ENCODE measurements around the gene KCTD10. TPM values are rescaled to one million over a fixed set of nuclear protein-coding genes. Genes with fewer than 3 reads are reported as not detected.

Gene KCTD10
- total RNA-seq, 1 donor from 2014 or later: 74.5 TPM

DNA sequence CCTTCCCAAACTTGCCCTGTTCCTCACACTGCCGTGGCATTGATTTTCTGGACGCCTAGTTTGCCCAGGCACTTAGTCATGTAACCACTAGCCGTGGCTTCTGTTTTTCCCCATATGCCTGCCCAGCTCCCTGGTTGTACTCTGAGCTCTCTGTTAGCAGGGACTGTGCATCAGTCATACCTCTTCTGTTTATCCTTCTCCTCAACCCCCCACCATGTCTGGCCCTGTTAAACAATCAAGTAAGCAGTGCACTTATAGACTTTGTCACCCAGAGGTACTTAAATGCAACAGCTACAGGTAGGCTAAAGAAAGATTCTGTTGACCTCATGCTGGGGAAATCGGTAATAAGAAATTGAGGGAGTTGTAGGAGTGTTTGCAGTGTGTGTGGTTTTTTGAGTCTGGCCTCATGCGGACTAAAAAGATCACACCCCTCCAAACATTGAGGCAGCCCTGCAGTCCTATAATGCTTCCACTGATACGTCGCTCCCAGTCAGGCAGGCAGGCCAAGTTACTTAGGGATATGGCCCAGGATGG, 17.3 kb upstream of the KCTD10 start:
- DNase-seq (ENCODE audit: low read depth in 2 of 2): no peak

DNA sequence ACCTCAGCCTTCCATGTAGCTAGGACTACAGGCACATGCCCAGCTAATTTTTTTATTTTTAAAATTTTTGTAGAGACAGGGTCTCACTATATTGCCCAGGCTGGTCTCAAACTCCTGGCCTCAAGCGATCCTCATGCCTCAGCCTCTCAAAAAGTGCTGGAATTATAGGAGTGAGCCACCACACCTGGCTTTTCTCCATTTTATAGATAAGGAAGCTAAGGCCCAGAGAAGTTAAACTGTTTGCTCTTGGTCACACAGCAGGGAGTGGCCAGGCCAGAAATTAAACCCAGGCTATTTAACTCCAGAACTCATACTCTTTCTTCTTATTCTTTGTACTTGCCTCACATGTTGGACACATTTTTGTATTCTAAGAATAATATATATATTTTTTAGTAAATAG, 16.8 kb upstream of the KCTD10 start:
- DNase-seq (ENCODE audit: low read depth in 2 of 2): no peak

DNA sequence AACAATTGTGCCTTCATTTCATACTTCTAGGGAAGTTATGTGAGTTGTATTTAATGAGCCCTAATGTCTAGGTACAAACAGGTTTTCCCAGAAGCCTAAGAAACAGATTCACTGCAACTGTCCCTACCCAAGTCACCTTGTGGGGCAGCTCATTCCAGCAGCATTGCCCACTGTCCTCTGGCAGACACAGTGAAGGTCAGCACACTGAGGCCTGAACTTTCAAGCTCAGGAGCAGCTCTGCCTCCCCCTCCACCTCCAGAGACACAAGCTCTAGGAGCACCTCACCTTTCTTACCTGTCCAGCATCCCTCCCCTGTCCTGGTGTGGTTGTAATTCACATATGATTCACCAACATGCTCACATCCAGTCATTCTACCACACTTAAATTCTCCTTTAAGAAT, 16.0 kb upstream of the KCTD10 start:
- no peak for DNase-seq (ENCODE audit: low read depth in 2 of 2)

DNA sequence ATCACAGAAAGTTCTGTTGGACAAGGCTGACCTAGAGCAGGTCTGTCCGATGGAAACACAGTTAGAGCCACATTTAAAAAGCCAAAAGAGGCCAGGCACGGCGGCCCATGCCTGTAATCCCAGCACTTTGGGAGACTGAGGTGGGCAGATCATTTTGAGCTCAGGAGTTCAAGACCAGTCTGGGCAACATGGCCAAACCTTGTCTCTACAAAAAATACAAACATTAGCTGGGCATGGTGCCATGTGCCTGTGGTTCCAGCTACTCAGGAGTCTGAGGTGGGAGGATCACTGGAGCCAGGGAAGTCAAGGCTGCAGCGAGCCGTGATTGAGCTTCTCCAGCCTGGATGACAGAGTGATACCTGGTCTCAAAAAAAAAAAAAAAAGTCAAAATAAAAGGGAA, 15.3 kb upstream of the KCTD10 start:
- no peak for DNase-seq (ENCODE audit: low read depth in 2 of 2)

DNA sequence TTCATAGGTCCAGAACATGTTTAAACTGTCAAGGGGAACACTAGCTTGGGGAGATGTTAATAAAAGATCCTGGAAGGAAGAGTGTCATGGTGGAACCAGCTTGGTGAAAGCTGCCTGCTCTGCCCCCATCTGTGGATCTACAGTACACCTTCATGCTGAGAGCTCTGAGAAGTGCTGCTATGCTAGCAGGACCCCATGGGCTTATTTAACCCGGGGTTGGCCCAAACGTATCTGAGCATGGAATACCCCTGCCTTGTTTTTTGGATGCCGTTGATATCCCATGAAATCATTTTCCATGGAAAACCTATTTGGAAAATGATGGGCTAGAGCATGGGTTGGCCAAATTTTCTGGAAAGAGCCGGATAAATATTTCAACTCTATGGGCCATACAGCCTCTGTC, 14.6 kb upstream of the KCTD10 start:
- no peak for DNase-seq (ENCODE audit: low read depth in 2 of 2)

DNA sequence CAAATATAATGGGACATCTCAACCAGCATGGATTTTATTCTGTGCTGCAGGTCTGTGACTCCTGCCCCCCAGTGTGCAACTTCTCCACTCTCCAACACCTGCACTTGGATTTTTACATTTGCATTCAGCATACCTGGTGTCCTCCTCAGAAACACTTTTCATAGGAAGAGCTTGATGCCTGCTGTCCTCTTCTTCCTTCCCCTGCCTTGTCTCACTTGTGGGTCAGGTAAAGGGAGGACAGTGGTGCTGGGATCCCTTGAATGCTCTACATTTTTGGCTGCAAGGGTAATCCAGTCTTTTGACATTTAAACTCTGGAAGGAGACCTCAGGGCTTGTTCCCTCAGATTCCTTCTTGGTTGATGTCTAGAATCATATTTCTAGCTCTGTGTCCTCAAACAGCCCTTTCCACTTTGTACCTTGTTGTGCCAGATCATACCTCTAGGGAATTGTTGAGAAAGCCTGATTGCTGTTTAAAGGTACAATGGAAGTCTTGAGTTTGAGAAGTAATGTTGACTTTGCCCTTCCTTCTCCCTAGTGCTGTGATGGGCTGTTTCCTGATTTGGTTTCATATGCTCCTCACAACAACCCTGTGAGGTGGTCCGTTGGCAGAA, 13.0 kb upstream of the KCTD10 start:
- DNase-seq (ENCODE audit: low read depth in 2 of 2): no peak

DNA sequence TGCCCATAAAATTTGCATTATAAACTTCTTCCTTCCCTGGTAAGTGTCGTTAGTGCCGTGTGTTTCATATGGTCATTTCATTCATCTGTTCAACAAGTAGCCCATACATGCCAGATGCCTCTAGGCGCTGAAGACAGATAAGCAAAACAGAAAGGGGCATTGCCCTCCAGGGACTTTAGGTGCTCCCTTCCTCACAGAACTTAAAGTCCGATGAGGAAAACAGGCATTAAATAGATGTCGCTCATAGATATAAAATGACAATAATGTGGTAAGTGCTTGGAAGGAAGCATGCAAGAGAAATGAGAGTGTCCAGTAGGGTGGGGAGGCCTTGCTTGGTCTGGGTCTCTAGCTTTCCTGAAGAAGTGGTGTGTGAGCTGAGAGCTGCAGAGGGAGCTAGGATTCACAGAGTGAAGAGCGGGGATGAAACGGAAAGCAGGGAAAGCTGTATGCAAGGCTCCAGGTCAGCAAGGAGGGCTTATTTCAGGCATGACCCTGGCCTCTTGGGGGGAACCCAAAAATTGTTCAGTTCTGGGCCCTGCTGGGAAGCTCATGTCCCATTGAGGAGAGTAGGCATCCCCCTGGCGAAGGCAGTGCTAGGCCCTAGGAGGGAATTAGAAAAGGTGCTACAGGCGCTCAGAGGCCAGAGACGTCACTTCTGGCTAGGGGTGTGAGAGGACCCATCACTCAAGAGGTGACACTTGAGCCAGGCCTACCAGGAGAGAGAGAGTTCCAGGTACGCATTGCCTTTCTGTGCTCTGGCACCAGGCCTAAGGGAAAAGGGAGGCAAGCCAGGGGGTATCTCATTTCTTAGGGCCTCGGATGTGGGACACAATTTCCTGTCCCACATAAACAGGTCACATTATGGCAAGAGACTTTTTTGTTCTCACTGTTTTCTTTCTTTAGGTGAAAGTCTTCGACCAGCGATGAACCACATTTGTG, 12.2 kb upstream of the KCTD10 start:
- no peak for DNase-seq (ENCODE audit: low read depth in 2 of 2)

DNA sequence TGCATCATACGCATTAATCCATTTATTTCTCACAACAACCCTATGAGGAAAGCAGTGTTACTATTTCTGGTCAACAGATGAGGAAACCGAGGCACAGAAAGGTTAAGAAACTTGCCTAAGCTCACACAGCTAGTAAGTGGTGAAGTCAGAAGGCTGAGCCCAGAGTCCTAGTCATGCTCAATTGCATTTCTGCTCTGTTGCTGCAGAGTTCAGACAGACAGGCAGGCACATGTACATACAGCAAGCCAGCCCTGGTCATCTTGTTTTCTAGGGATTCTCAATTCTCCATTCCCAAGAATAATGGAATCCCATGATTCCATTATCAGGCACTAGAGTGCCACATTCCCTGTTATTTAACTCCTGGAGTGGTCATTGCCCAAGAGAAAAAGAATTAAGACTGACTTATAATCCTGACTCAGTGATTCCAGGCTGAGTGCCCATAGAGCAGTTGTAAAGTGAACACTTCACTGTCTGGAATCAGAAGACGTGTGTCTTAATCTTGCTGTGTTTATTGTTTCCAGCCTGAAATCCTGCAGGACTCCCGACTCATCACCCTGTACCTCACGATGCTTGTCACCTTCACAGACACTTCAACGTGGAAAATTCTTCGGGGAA, 11.1 kb upstream of the KCTD10 start:
- no peak for DNase-seq (ENCODE audit: low read depth in 2 of 2)

DNA sequence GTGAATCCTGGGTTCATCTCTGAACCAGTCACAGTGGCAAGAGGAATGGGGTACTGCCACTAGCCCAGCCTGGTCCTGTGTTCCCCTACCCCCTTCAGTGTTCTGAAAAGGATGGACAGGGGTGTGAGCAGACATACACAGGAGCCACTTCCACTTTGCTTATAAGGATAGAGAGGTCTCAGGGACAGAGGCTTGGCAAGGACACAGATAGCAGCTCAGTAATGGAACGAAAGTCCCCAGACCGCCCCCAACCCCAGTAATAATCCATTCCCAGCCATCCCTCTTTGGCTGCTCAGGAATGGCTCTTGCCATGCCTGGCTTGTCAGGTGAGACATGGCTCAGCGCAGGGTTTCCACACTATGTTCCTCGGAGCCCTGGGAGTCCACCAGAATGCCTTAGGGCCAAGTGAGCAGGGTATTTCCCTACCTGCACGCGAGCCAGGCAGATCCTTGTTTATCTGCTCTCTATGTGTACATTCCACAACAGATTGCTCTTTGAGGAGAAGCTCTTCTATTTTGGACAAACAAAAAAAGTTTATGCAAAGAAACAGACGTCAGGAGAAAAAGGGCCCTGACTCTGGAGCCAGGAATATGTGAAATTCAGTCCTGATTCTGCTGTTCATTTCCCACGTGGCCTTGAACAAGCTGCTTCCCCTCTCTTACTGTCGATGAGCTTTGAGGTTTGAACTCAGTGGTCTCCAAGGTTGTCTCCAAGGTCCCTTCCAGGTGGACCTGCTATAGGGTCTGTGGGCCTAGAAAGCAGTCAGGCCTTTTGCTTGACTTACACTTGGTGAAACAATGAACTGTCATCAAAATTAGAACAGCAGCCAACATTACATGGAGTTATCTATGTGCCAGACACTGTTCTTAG, 10.3 kb upstream of the KCTD10 start:
- DNase-seq (ENCODE audit: low read depth in 2 of 2): no peak

DNA sequence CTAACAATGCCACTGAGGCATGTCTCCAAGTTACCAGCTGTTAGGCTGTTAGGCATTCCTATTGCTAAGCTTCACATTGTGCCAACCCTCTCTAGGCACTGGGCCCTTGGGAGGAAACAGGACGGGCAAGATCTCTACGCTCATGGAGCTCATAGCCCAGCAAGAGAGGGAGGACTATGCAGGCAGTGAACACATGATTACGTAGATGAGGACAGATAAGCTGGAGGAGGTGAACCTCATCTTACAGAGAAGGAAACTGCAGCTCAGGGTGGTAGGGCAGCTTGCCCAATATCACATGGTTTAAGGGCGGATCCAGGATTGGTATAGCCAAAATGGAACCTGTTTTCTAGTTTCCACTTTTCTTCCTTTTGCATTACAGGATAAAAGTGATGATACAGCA, 8.1 kb upstream of the KCTD10 start:
- no peak for DNase-seq (ENCODE audit: low read depth in 2 of 2)

DNA sequence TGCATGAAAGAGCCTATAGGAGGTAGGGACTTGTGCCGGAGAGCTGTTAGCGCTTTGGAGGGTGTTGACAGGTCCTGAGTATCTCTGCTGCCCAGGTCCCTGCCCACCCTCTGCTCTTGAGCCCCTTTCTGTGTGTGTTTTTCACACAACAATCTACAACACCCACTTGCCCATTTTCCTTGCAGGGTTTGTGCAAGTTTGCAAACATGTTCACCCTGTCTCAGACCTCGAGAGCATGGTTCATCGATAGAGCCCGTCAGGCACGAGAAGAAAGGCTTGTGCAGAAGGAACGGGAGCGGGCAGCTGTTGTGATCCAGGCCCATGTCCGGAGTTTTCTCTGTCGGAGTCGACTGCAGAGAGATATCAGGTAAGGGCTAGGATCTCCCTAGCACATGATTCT, 6.2 kb upstream of the KCTD10 start:
- DNase-seq (ENCODE audit: low read depth in 2 of 2): no peak

DNA sequence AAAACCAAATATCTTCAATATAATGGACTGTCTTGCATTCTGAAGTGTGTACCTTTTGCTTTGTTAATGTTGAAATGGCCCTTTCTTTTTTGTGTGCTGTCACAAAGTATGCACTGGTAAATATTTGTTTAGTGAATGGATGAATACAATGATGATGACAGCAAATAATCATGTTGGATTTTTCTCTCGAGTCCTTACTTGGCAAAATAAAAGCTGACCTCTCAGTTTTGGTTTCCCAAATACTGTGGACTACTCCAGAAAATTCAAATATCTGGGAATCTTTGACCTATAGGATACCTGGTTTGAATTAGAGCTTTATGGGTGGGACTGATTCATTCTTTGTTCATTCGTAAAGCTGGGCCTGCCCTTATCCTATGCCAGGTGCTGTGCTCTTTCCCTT, 5.8 kb upstream of the KCTD10 start:
- DNase-seq (ENCODE audit: low read depth in 2 of 2): no peak

DNA sequence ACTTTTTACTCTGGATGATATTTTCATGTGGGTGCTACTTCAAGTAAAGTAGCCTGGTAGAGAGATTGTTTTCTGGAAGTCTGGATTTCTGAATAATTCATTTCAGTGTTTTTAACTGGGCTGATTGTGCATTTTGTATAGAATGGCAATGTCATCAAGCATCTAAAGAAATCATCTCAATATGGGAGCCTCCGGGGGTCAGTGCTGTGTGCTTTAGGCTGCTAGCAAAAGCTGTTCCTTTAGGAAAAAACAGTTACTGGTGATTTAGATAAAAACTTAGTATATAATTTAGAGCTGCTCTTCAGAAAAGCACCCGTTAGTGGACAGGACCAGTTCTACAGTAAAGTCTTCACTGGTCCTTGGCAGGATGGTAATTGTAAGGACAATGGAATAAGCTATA, 5.4 kb upstream of the KCTD10 start:
- no peak for DNase-seq (ENCODE audit: low read depth in 2 of 2)

DNA sequence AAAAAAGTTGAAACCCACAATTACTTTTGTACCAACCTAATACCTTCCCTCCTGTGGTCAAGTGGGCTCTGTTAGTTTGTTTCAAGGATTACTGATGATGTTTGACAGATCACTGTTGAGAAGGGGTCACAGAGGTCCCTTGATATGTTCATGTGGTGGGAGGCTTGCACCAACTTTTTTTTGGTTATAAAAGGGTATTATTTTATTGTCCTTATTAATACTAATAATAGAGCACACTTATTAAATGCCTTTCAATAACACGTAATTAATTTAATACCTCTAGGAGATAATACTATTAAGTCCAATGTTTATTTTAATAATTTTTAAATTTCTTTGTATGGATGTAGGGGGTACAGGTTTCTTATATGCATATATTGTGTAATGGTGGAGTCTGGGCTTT, 4.8 kb upstream of the KCTD10 start:
- DNase-seq (ENCODE audit: low read depth in 2 of 2): no peak

DNA sequence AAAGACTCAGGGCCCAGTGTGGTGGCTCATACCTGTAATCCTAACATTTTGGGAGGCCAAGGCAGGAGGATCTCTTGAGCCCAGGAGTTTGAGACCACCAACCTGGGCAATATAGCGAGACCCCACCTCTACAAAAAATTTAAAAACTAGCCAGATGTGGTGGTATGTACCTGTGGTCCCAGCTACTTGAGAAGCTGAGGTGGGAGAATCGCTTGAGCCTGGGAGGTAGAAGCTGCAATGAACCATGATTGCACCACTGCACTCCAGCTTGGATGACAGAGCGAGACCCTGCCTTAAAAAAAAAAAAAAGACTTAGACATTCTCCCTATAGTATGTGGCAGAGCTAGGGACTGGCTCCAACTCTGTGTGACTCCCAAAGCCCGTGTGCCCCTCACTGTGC, 3.3 kb upstream of the KCTD10 start:
- no peak for DNase-seq (ENCODE audit: low read depth in 2 of 2)

DNA sequence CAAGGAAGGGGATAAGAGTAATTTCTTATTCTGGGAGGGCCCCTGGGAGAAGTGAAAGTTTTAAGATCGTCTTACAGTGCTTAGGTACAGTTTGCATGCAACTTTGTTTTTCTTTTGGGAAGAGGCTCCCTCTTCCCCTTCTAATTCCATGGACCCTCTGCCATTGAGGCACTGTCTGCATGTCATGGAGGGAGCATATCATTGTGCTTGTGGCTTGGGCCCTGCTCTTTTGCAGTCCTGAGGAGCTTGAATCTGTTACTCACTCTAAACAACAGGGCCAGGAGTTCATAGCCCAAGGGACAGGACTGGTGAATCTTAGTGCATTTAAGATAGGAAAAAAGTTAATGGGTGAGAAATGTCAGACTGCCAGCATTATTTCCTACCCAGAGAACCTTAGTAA, 2.7 kb upstream of the KCTD10 start:
- DNase-seq (ENCODE audit: low read depth in 2 of 2): no peak

DNA sequence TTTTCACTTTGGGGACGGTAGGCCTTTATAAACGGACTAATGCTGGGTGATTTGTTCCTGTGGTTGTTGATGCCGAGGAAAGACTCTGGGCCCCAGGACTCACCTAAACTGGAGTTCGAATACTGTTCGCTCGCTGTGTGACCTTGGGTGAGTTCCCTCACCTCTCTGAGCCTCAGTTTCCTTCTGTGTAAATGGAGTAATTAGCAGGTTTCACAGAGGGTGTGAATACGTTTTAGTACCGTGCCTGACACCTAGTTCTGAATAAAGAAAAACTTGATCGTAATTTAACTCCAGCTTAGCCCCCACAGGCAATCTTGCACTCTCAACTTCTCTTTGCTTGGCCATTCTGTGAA, 839 bp upstream of the KCTD10 start:
- no peak for DNase-seq (ENCODE audit: low read depth in 2 of 2)

DNA sequence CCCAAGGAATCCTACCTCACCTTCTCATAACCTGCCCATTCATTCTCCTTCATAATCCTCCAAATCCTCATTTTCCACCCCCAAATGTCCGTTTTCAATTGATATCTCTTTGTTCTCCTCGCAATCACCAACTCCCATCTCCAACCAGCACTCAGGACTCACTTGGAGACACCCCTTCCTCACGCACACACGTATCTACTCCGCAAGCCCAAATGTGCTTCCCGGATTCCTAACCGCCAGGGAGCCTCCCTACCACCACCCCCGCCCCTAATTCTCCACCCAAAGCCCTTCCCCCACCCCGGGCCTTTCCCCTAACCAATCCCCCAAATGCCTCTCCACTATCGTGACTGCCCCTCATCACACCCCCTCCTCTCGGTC, 304 bp downstream of the KCTD10 start:
- no peak for DNase-seq (ENCODE audit: low read depth in 2 of 2)

DNA sequence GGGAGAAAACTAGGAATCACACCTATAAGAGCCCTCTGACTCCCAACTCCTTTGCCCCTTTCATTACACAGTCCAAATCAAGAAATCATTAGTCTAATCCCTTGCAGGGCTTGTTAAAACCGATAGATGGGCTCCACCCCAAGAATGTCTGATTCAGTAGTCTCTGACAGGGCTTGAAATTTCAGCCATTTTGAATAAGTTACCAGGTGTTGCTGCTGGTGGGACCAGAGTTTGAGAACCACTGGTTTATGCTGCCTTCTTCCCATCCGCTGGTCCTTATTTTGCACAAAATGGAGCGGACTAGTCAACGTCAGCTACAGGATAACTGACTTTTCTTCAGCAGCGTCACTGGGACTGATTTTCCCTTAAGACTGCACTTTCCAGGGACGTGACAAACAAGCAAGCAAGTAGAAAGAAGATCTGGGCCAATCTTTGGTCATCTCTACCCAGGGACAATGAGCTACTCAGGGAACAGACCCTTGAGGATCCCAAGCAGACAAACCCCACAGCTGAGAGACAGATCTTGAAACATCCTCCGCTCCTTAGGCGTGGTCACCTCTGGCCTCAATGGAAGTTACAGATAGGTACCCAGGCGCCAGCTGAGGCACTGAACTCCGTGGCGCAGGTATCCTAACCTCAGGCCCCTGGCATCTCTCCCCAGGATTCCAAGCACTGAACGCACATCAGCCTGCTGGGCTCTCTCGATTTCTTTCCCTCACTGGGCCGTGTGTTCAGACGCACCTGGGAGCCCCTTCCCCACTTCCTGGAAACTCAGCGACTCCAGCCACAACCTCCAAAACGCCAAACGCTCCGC, 900 bp downstream of the KCTD10 start:
- no peak for DNase-seq (ENCODE audit: low read depth in 2 of 2)

DNA sequence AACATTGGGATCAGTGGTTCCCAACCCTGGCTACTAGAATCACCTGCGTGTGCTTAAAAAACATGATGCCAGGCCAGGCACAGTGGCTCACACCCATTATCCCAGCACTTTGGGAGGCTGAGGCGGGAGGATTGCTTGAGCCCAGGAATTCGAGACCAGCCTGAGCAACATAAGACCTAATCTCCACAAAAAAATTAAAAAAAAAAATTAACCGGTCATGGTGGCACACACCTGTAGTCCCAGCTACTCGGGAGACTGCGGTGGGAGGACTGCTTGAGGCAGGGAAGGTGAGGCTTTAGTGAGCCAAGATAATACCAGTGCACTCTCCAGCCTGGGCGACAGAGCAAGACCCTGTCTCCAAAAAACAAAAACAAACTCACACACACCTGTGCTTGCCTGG, 2.0 kb downstream of the KCTD10 start:
- DNase-seq (ENCODE audit: low read depth in 2 of 2): no peak
